ENCODE data around the gene LRRC8D. TPM values are rescaled to one million over a fixed set of nuclear protein-coding genes. Genes with fewer than 3 reads are reported as not detected.
A peak's percentile ranks its signal among the peaks of the same experiment; 100 is the strongest.

The LRRC8D gene
- total and polyA plus RNA-seq, 9 of the 15 experiments (the other 6 are each of a cell fraction or from before 2014, with no cell fraction given), result 3.4 to 53.9 (median 15.9) TPM

- TF ChIP-seq GTF3C2 (IDR thresholded peaks at IDR 0.05; ENCODE audit: borderline replicate concordance, extremely low read depth, insufficient read length), result no peak
- no peak for TF ChIP-seq NR0B1 (IDR thresholded peaks at IDR 0.05; ENCODE audit: partially characterized antibody)
- no peak for TF ChIP-seq SNRNP70 (optimal IDR thresholded peaks at IDR 0.05; ENCODE audit: low read depth, low read length)
- TF ChIP-seq VEZF1 (CRISPR knock-in tag; IDR thresholded peaks at IDR 0.05), result peak; percentile 74
- TF ChIP-seq SUPT5H (IDR thresholded peaks at IDR 0.05), result 0 out of 2 replicates have a peak, but pooled peaks have one; percentile 50
- TF ChIP-seq ZNF197 (CRISPR knock-in tag; IDR thresholded peaks at IDR 0.05; ENCODE audit: low read depth), result 0 out of 2 replicates have a peak, but pooled peaks have one; percentile 71
- TF ChIP-seq HDAC3 (IDR thresholded peaks at IDR 0.05; ENCODE audit: borderline replicate concordance, partially characterized antibody), result peak; percentile 33
- TF ChIP-seq ZNF316 (IDR thresholded peaks at IDR 0.05), result peak; percentile 64
- TF ChIP-seq CEBPB (tag; IDR thresholded peaks at IDR 0.05), result peak; percentile 34; the same call in 1 of the 2 replicates
- TF ChIP-seq SP1 (CRISPR knock-in tag; IDR thresholded peaks at IDR 0.05), result peak; percentile 37; the same call in 1 of the 2 replicates
- no peak for TF ChIP-seq GTF2A2 (tag; IDR thresholded peaks at IDR 0.05)
- peak; percentile 7; the same call in 1 of the 2 replicates for TF ChIP-seq ZNF445 (CRISPR knock-in tag; IDR thresholded peaks at IDR 0.05; ENCODE audit: low read depth)
- TF ChIP-seq CBX5 (IDR thresholded peaks at IDR 0.05; ENCODE audit: borderline replicate concordance, low read depth), result no peak
- no peak for TF ChIP-seq KAT8 (IDR thresholded peaks at IDR 0.05; ENCODE audit: low read depth)
- peak in 1 of 2 experiments; percentile 70; a peak in 2 of 4 replicates for TF ChIP-seq FOXA3 (CRISPR knock-in tag; conservative IDR thresholded peaks at IDR 0.05 in 1 of 2, IDR thresholded peaks at IDR 0.05 in 1 of 2)
- no peak for TF ChIP-seq RBM14 (IDR thresholded peaks at IDR 0.05; ENCODE audit: borderline replicate concordance, insufficient read depth, low read depth, low read length)
- TF ChIP-seq ATF3 (IDR thresholded peaks at IDR 0.05), result peak; percentile 97
- peak; percentile 89 for TF ChIP-seq ATF3 (CRISPR knock-in tag; conservative IDR thresholded peaks at IDR 0.05)
- no peak for TF ChIP-seq ZNF124 (CRISPR knock-in tag; IDR thresholded peaks at IDR 0.05)
- no peak for TF ChIP-seq ZNF77 (CRISPR knock-in tag; IDR thresholded peaks at IDR 0.05)
- no peak for TF ChIP-seq HMG20A (CRISPR knock-in tag; conservative IDR thresholded peaks at IDR 0.05)
Observed at GRCh38 chr1:89896105-89896942, 75.5 kb downstream of the LRRC8D start (continued).
